Measurements from ENCODE around the gene C2CD3. TPM values are rescaled to one million over a fixed set of nuclear protein-coding genes. Genes with fewer than 3 reads are reported as not detected.
"Not testable (repeated sequence)": the region's sequence is repeated elsewhere in the genome, so short reads cannot be mapped to it uniquely, and the experiment has no call there.

Gene C2CD3
- total and polyA plus RNA-seq, 2 of the 4 experiments (the other 2 are of a cell fraction), result 11.1 to 19.2 TPM

GRCh38 chr11:74065534-74065933 is 105.3 kb downstream of the C2CD3 start:
- H3K4me1 ChIP-seq (ENCODE audit: control insufficient read depth, insufficient read depth, low read length); H3K79me1 ChIP-seq (ENCODE audit: low read depth in 1 of 2, low read length in 2 of 2); in situ Hi-C loops (cut with MboI; ENCODE audit: low sequenced_read_pairs); H3K9me3 ChIP-seq (ENCODE audit: control insufficient read depth, insufficient read depth, low read length); POLR2A ChIA-PET (ENCODE audit: unreplicated experiment); H4K8ac ChIP-seq (ENCODE audit: low read depth in 2 of 2, low read length in 2 of 2); CTCF ChIA-PET; dilution Hi-C loops (cut with HindIII; ENCODE audit: low sequenced_read_pairs, unreplicated experiment); H3K9me1 ChIP-seq (ENCODE audit: insufficient read depth, low read length); H2AK5ac ChIP-seq (ENCODE audit: low read depth, low read length); H3K9ac ChIP-seq (ENCODE audit: low read depth, low read length); DNase-seq; H2BK5ac ChIP-seq (ENCODE audit: low read depth, low read length, poor library complexity, severe bottlenecking); H3K4me2 ChIP-seq (ENCODE audit: low read depth, low read length); H3K56ac ChIP-seq (ENCODE audit: extremely low read depth, insufficient read depth, low read length); H4K5ac ChIP-seq (ENCODE audit: low read depth, low read length); H2BK120ac ChIP-seq (ENCODE audit: low read depth, low read length); H2AFZ ChIP-seq (replicated peaks; ENCODE audit: low read length, poor library complexity); H3K36me3 ChIP-seq (ENCODE audit: control insufficient read depth, insufficient read depth, low read length); H4K91ac ChIP-seq (ENCODE audit: insufficient read depth, low read depth, low read length); H3K27ac ChIP-seq (ENCODE audit: insufficient read depth, low read length); H3K18ac ChIP-seq (ENCODE audit: low read depth, low read length); ATAC-seq (ENCODE audit: low read depth); H3K23ac ChIP-seq (ENCODE audit: low read depth, low read length); H3K4me3 ChIP-seq (ENCODE audit: insufficient read depth, low read depth, low read length); H3K4ac ChIP-seq (ENCODE audit: low read depth, low read length); H3K14ac ChIP-seq (replicated peaks; ENCODE audit: low read depth, low read length); BruUV-seq (replicated peaks); H4K20me1 ChIP-seq (ENCODE audit: insufficient read depth, low read length); H2BK20ac ChIP-seq (ENCODE audit: low read depth, low read length); intact Hi-C loops (cut with micrococcal nuclease); H3K27me3 ChIP-seq (ENCODE audit: control insufficient read depth, insufficient read depth, low read length); H2AK9ac ChIP-seq (replicated peaks; ENCODE audit: low read depth, low read length, poor library complexity); H2BK15ac ChIP-seq (ENCODE audit: low read depth, low read length): not testable (repeated sequence)
- no CpG with 5 or more reads among the region's 3 CpGs for WGBS, 2 experiments (ENCODE audit: extremely low coverage in 2 of 2, insufficient read length in 1 of 2)

- H3K9me1 ChIP-seq (ENCODE audit: insufficient read depth, low read length); H3K27me3 ChIP-seq (ENCODE audit: control insufficient read depth, insufficient read depth, low read length); H2BK20ac ChIP-seq (ENCODE audit: low read depth, low read length); in situ Hi-C loops (cut with MboI; ENCODE audit: low sequenced_read_pairs); H4K8ac ChIP-seq (ENCODE audit: low read depth in 2 of 2, low read length in 2 of 2); dilution Hi-C loops (cut with HindIII; ENCODE audit: low sequenced_read_pairs, unreplicated experiment); H3K23ac ChIP-seq (ENCODE audit: low read depth, low read length); CTCF ChIA-PET; POLR2A ChIA-PET (ENCODE audit: unreplicated experiment); H4K91ac ChIP-seq (ENCODE audit: insufficient read depth, low read depth, low read length); H3K14ac ChIP-seq (replicated peaks; ENCODE audit: low read depth, low read length); H3K18ac ChIP-seq (ENCODE audit: low read depth, low read length); H3K4me2 ChIP-seq (ENCODE audit: low read depth, low read length); H2BK15ac ChIP-seq (ENCODE audit: low read depth, low read length); ATAC-seq (ENCODE audit: low read depth); H2BK120ac ChIP-seq (ENCODE audit: low read depth, low read length); H3K56ac ChIP-seq (ENCODE audit: extremely low read depth, insufficient read depth, low read length); H3K79me1 ChIP-seq (ENCODE audit: low read depth in 1 of 2, low read length in 2 of 2); H3K4me1 ChIP-seq (ENCODE audit: control insufficient read depth, insufficient read depth, low read length); H2AFZ ChIP-seq (replicated peaks; ENCODE audit: low read length, poor library complexity); BruUV-seq (replicated peaks); H2AK9ac ChIP-seq (replicated peaks; ENCODE audit: low read depth, low read length, poor library complexity); H3K27ac ChIP-seq (ENCODE audit: insufficient read depth, low read length); H2BK5ac ChIP-seq (ENCODE audit: low read depth, low read length, poor library complexity, severe bottlenecking); H3K4me3 ChIP-seq (ENCODE audit: insufficient read depth, low read depth, low read length); H3K9me3 ChIP-seq (ENCODE audit: control insufficient read depth, insufficient read depth, low read length); H2AK5ac ChIP-seq (ENCODE audit: low read depth, low read length); H3K36me3 ChIP-seq (ENCODE audit: control insufficient read depth, insufficient read depth, low read length); H4K5ac ChIP-seq (ENCODE audit: low read depth, low read length); DNase-seq; H3K4ac ChIP-seq (ENCODE audit: low read depth, low read length); H4K20me1 ChIP-seq (ENCODE audit: insufficient read depth, low read length); intact Hi-C loops (cut with micrococcal nuclease); H3K9ac ChIP-seq (ENCODE audit: low read depth, low read length): not testable (repeated sequence)
- no CpG with 5 or more reads among the region's 1 CpG for WGBS, 2 experiments (ENCODE audit: extremely low coverage in 2 of 2, insufficient read length in 1 of 2)
Observed at GRCh38 chr11:74063628-74064027, 107.2 kb downstream of the C2CD3 start.
